Measurements from ENCODE around the gene IKBKG. TPM values are rescaled to one million over a fixed set of nuclear protein-coding genes. Genes with fewer than 3 reads are reported as not detected.
A peak's percentile ranks its signal among the peaks of the same experiment; 100 is the strongest.
"Not testable (repeated sequence)": the region's sequence is repeated elsewhere in the genome, so short reads cannot be mapped to it uniquely, and the experiment has no call there.

IKBKG gene
- total RNA-seq (10 to 100 TPM; 44.4 to 44.7 TPM), polyA plus RNA-seq (10 to 100 TPM; 28.2 to 34.6 TPM)

- Histone ChIP-seq H3K4me1 (ENCODE audit: insufficient read depth, low read length) (peaks cover 46% of the 10 kb centered on the region), H3K4me3 (ENCODE audit: low read length in 2 of 2) (peak within 1 kb of the TSS; percentile 80 to 83), H3K27ac (ENCODE audit: low read depth, low read length) (peak within 1 kb of the TSS; percentile 97), H3K9me3 (ENCODE audit: control insufficient read depth in 1 of 2, low read length in 2 of 2) (no peaks in the 10 kb centered on the region), H3K36me3 (ENCODE audit: insufficient read depth, low read length) (peaks cover 8% of the 10 kb centered on the region), H3K27me3 (ENCODE audit: insufficient read depth, low read length) (no peaks in the 10 kb centered on the region)
- peaks cover 0 to 2% (median 0%) of the 10 kb centered on the region in 8 donors for H3K9me3 Mint-ChIP-seq
- peak; percentile 91 to 93 (median 92) for DNase-seq
- peak within 1 kb of the TSS; percentile 83 to 96 (median 94) for H3K27ac Mint-ChIP-seq
- H3K27me3 Mint-ChIP-seq: no peaks in the 10 kb centered on the region
- CTCF ChIA-PET (ENCODE audit: partially characterized antibody): interaction anchor here (1.6 kb wide), 1 partner anchor 148 kb away, joined by 3 read pairs; no protein-coding TSS in a partner anchor
- H3K36me3 Mint-ChIP-seq: peaks cover 0 to 29% of the 10 kb centered on the region in 2 donors
- POLR2A ChIA-PET (ENCODE audit: partially characterized antibody): interaction anchor here (0.7 to 2.7 kb wide), 12 partner anchors 12 to 1606 kb away, joined by 3 to 13 read pairs (median 4); partner anchors contain the start of genes DKC1, EMD, RPL10 and SLC10A3
- intact Hi-C loops (cut with micrococcal nuclease): no loop called here
- H3K4me1 Mint-ChIP-seq: peaks cover 21 to 59% (median 35%) of the 10 kb centered on the region in 4 donors
- peak within 1 kb of the TSS; percentile 86 to 94 (median 91) for H3K4me3 Mint-ChIP-seq
Measured at GRCh38 chrX:154547245-154548027, at the start of gene IKBKG. TSS of gene IKBKG (plus strand) at chrX:154547620. CDS start at chrX:154552003, 4,383 bp downstream.

GRCh38 chrX:154501423-154501822 is 46.0 kb upstream of the IKBKG start:
- H3K27ac ChIP-seq (ENCODE audit: low read depth, low read length); intact Hi-C loops (cut with micrococcal nuclease); H3K4me1 Mint-ChIP-seq; H3K4me3 ChIP-seq (ENCODE audit: low read length in 2 of 2); H3K9me3 ChIP-seq (ENCODE audit: control insufficient read depth in 1 of 2, low read length in 2 of 2); H3K4me3 Mint-ChIP-seq; H3K27me3 Mint-ChIP-seq; DNase-seq; H3K36me3 ChIP-seq (ENCODE audit: insufficient read depth, low read length); H3K27ac Mint-ChIP-seq; CTCF ChIA-PET (ENCODE audit: partially characterized antibody); H3K36me3 Mint-ChIP-seq; H3K27me3 ChIP-seq (ENCODE audit: insufficient read depth, low read length); H3K9me3 Mint-ChIP-seq; H3K4me1 ChIP-seq (ENCODE audit: insufficient read depth, low read length): not testable (repeated sequence)
- POLR2A ChIA-PET (ENCODE audit: partially characterized antibody): interaction anchor here (0.7 kb wide), 1 partner anchor 11 kb away, joined by 3 read pairs; no protein-coding TSS in a partner anchor

GRCh38 chrX:154502098-154502497 is 45.3 kb upstream of the IKBKG start:
- H3K4me1 ChIP-seq (ENCODE audit: insufficient read depth, low read length): no peaks in the 10 kb centered on the region
- no peak overlapping the region for H3K27ac ChIP-seq (ENCODE audit: low read depth, low read length)
- no peaks in the 10 kb centered on the region for H3K36me3 ChIP-seq (ENCODE audit: insufficient read depth, low read length)
- H3K4me3 Mint-ChIP-seq: no peak overlapping the region
- H3K9me3 Mint-ChIP-seq: no peaks in the 10 kb centered on the region
- no peaks in the 10 kb centered on the region for H3K36me3 Mint-ChIP-seq
- no peak overlapping the region for H3K4me3 ChIP-seq (ENCODE audit: low read length in 2 of 2)
- no peaks in the 10 kb centered on the region for H3K9me3 ChIP-seq (ENCODE audit: control insufficient read depth in 1 of 2, low read length in 2 of 2)
- H3K4me1 Mint-ChIP-seq: no peaks in the 10 kb centered on the region
- H3K27me3 Mint-ChIP-seq: no peaks in the 10 kb centered on the region
- intact Hi-C loops (cut with micrococcal nuclease): no loop called here
- no peak for DNase-seq
- no peaks in the 10 kb centered on the region for H3K27me3 ChIP-seq (ENCODE audit: insufficient read depth, low read length)
- CTCF ChIA-PET (ENCODE audit: partially characterized antibody): no interaction called here
- POLR2A ChIA-PET (ENCODE audit: partially characterized antibody): interaction anchor here (1.5 kb wide), 1 partner anchor 11 kb away, joined by 5 read pairs; no protein-coding TSS in a partner anchor
- H3K27ac Mint-ChIP-seq: no peak overlapping the region

GRCh38 chrX:154502989-154503388 is 44.4 kb upstream of the IKBKG start:
- ChIA-PET CTCF (ENCODE audit: partially characterized antibody) (no interaction called here), POLR2A (ENCODE audit: partially characterized antibody) (interaction anchor here (1.5 kb wide), 1 partner anchor 12 kb away, joined by 5 read pairs; no protein-coding TSS in a partner anchor)
- no peaks in the 10 kb centered on the region for H3K4me1 ChIP-seq (ENCODE audit: insufficient read depth, low read length)
- Mint-ChIP-seq H3K4me1 (no peaks in the 10 kb centered on the region), H3K4me3 (no peak overlapping the region), H3K27ac (no peak overlapping the region), H3K27me3 (no peaks in the 10 kb centered on the region), H3K36me3 (no peaks in the 10 kb centered on the region), H3K9me3 (no peaks in the 10 kb centered on the region)
- intact Hi-C loops (cut with micrococcal nuclease): no loop called here
- H3K9me3 ChIP-seq (ENCODE audit: control insufficient read depth in 1 of 2, low read length in 2 of 2): no peaks in the 10 kb centered on the region
- H3K27me3 ChIP-seq (ENCODE audit: insufficient read depth, low read length): no peaks in the 10 kb centered on the region
- DNase-seq: no peak
- H3K27ac ChIP-seq (ENCODE audit: low read depth, low read length): no peak overlapping the region
- no peaks in the 10 kb centered on the region for H3K36me3 ChIP-seq (ENCODE audit: insufficient read depth, low read length)
- no peak overlapping the region for H3K4me3 ChIP-seq (ENCODE audit: low read length in 2 of 2)

- DNase-seq: no peak
- H3K36me3 Mint-ChIP-seq: peaks cover 7 to 15% of the 10 kb centered on the region in 2 donors
- H3K27ac ChIP-seq (ENCODE audit: low read depth, low read length): no peak overlapping the region
- POLR2A ChIA-PET (ENCODE audit: partially characterized antibody): no interaction called here
- H3K27ac Mint-ChIP-seq: no peak overlapping the region
- no peaks in the 10 kb centered on the region for H3K36me3 ChIP-seq (ENCODE audit: insufficient read depth, low read length)
- no peaks in the 10 kb centered on the region for H3K27me3 ChIP-seq (ENCODE audit: insufficient read depth, low read length)
- no peaks in the 10 kb centered on the region for H3K4me1 ChIP-seq (ENCODE audit: insufficient read depth, low read length)
- peaks cover 0 to 1% (median under 1%) of the 10 kb centered on the region in 4 donors for H3K4me1 Mint-ChIP-seq
- no peaks in the 10 kb centered on the region for H3K9me3 ChIP-seq (ENCODE audit: control insufficient read depth in 1 of 2, low read length in 2 of 2)
- no peak overlapping the region for H3K4me3 Mint-ChIP-seq
- peaks cover 0 to 5% (median 0%) of the 10 kb centered on the region in 8 donors for H3K9me3 Mint-ChIP-seq
- no peaks in the 10 kb centered on the region for H3K27me3 Mint-ChIP-seq
- CTCF ChIA-PET (ENCODE audit: partially characterized antibody): no interaction called here
- intact Hi-C loops (cut with micrococcal nuclease): no loop called here
- H3K4me3 ChIP-seq (ENCODE audit: low read length in 2 of 2): no peak overlapping the region
Measured at GRCh38 chrX:154505734-154506133, 41.7 kb upstream of the IKBKG start.

- ChIA-PET POLR2A (ENCODE audit: partially characterized antibody) (interaction anchor here (1.0 to 1.6 kb wide), 2 partner anchors 16 to 108 kb away, joined by 4 read pairs; partner anchors contain the start of genes RPL10 and SLC10A3), CTCF (ENCODE audit: partially characterized antibody) (interaction anchor here (1.2 kb wide), 1 partner anchor 20 kb away, joined by 5 read pairs; no protein-coding TSS in a partner anchor)
- Histone ChIP-seq H3K4me3 (ENCODE audit: low read length in 2 of 2) (no peak overlapping the region), H3K9me3 (ENCODE audit: control insufficient read depth in 1 of 2, low read length in 2 of 2) (no peaks in the 10 kb centered on the region), H3K4me1 (ENCODE audit: insufficient read depth, low read length) (peaks cover 5% of the 10 kb centered on the region), H3K36me3 (ENCODE audit: insufficient read depth, low read length) (no peaks in the 10 kb centered on the region), H3K27ac (ENCODE audit: low read depth, low read length) (no peak overlapping the region), H3K27me3 (ENCODE audit: insufficient read depth, low read length) (no peaks in the 10 kb centered on the region)
- no peak for DNase-seq
- intact Hi-C loops (cut with micrococcal nuclease): no loop called here
- no peaks in the 10 kb centered on the region for H3K27me3 Mint-ChIP-seq
- no peak overlapping the region for H3K27ac Mint-ChIP-seq
- no peak overlapping the region for H3K4me3 Mint-ChIP-seq
- H3K36me3 Mint-ChIP-seq: peaks cover 9 to 15% of the 10 kb centered on the region in 2 donors
- H3K4me1 Mint-ChIP-seq: peaks cover 2 to 8% (median 6%) of the 10 kb centered on the region in 4 donors
- peaks cover 0 to 5% (median 0%) of the 10 kb centered on the region in 8 donors for H3K9me3 Mint-ChIP-seq
Measured at GRCh38 chrX:154506483-154507332, 40.7 kb upstream of the IKBKG start.

Data from CD4-positive, alpha-beta memory T cell (primary cell).